ENCODE measurements around the gene BCAS3.

DNA sequence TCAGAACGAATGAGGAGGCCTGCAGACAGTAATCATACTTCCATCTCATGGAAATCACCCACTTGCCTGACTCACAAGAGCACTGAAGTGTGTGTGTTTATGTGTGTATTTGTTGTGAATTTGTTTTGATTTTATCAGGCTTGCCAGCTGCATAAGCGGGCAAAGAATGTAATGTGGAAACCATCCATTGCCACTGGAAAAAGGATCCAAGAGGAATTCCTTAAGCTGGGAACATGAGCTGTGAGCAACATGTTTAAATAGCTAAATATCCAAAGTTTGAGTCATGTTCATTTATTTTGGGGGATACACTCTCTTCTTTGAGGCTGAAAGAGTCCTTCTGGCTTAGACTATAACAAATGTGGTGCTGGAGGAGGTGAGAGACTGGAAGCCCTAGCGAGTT lies 523.6 kb downstream of the BCAS3 start:
- TF ChIP-seq POLR2A (IDR thresholded peaks at IDR 0.05; ENCODE audit: low read depth, low read length) (no peak), POLR2AphosphoS5 (IDR thresholded peaks at IDR 0.05; ENCODE audit: low read depth, low read length) (no peak), TAF1 (IDR thresholded peaks at IDR 0.05; ENCODE audit: borderline replicate concordance, low read depth, low read length) (no peak)
